Measurements from ENCODE around the gene HIPK4. TPM values are rescaled to one million over a fixed set of nuclear protein-coding genes. Genes with fewer than 3 reads are reported as not detected.

HIPK4 gene
- total RNA-seq, 1 donor from 2014 or later: not detected

DNA sequence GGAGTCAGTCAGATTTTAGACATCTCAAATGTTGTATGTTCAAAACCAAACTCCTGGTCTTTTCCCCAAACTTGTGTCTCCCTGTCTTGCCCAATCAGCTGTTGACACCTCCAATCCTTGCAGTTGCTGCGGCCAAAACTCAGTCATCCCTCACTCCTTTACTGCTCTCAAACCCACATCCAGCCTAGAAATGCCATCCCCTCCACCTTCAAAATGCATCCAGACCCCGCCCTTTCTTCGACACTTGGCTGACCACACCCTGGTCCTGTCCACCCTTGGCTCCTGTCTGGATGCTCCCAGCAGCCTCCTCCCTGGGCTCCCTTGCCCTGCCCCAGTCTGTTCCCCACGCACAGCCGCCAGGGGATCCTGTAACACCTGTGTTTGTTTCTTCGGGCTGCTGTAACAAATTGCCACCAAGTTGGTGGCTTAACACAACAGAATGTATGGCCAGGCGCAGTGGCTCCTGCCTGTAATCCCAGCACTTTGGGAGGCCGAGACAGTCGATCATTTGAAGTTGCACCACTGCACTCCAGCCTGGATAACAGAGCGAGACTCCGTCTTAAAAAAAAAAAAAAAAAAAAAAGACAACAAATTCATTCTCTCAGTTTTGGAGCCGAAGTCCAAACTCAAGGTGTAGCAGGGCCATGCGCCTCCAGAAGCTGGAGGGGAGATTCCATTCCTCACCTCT is 29.8 kb downstream of the HIPK4 start:
- H3K27me3 Mint-ChIP-seq: no peaks in the 10 kb centered on the region
- H3K4me3 Mint-ChIP-seq (ENCODE audit: low read depth): no peak overlapping the region

GRCh38 chr19:40358773-40359172 is 31.2 kb downstream of the HIPK4 start:
- TF ChIP-seq CTCF (IDR thresholded peaks at IDR 0.05; ENCODE audit: unreplicated experiment): no peak
- no peak for DNase-seq (ENCODE audit: low spot score, unreplicated experiment)
- Mint-ChIP-seq H3K9me3 (ENCODE audit: low read depth) (no peaks in the 10 kb centered on the region), H3K27me3 (no peaks in the 10 kb centered on the region), H3K36me3 (ENCODE audit: insufficient read depth) (peaks cover 4% of the 10 kb centered on the region), H3K4me1 (ENCODE audit: low read depth) (no peaks in the 10 kb centered on the region), H3K4me3 (ENCODE audit: low read depth) (no peak overlapping the region), H3K27ac (no peak overlapping the region)

More for the DNA sequence above, 29.8 kb downstream of the HIPK4 start:
- Mint-ChIP-seq H3K36me3 (ENCODE audit: insufficient read depth) (peaks cover 4% of the 10 kb centered on the region), H3K9me3 (ENCODE audit: low read depth) (no peaks in the 10 kb centered on the region), H3K27ac (no peak overlapping the region), H3K4me1 (ENCODE audit: low read depth) (no peaks in the 10 kb centered on the region)
- no peak for TF ChIP-seq CTCF (IDR thresholded peaks at IDR 0.05; ENCODE audit: unreplicated experiment)
- no peak for DNase-seq (ENCODE audit: low spot score, unreplicated experiment)

- Mint-ChIP-seq H3K4me1 (ENCODE audit: low read depth) (no peaks in the 10 kb centered on the region), H3K4me3 (ENCODE audit: low read depth) (no peak overlapping the region)
- TF ChIP-seq CTCF (IDR thresholded peaks at IDR 0.05; ENCODE audit: unreplicated experiment): no peak
These were observed 32.3 kb downstream of the HIPK4 start for GRCh38 chr19:40357640-40358039.

DNA sequence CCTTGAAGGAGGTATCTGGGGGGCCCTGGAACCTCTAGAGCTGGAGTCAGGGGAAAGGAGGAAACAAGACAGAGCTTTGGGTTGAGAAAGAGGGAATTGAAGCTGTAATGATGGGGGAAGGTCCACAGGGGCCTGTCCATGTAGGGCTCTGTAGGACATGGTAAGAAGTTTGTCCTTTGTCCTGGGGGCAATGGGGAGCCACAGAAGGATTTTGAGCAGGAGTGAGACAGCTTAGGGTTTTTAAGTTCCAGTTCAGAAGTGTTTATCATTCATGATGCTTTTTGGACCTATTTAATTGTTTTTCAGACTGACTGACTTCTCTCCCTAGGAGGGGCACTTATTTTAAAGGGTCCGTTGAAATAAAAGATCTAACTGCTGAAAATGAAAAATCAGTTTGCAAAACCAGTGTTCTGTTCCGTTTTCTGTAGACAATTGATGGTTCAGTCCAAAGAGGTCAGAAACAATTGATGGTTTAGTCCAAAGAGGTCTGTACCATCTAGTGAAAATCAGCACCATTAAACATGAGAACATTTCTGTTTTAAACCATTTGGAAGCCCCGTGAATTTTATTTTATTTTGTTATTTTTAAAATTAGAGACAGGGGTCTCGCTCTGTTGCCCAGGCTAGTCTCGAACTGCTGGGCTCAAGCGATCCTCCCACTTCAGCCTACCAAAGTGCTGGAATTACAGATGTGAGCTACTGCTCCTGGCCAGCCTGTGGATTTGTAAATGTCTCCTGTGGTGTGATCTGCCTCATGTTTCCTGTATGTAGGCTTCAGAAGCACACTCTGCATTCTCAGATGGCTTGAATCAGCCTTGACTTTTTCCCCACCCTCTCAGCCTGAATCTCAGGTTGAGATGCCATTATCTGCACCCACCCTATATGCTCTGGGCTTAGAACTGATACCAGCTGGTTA is 33.0 kb downstream of the HIPK4 start:
- DNase-seq (ENCODE audit: low spot score, unreplicated experiment): no peak
- Mint-ChIP-seq H3K36me3 (ENCODE audit: insufficient read depth) (peaks cover 4% of the 10 kb centered on the region), H3K4me1 (ENCODE audit: low read depth) (no peaks in the 10 kb centered on the region), H3K4me3 (ENCODE audit: low read depth) (no peak overlapping the region), H3K9me3 (ENCODE audit: low read depth) (no peaks in the 10 kb centered on the region), H3K27ac (no peak overlapping the region), H3K27me3 (no peaks in the 10 kb centered on the region)
- TF ChIP-seq CTCF (IDR thresholded peaks at IDR 0.05; ENCODE audit: unreplicated experiment): no peak

More at GRCh38 chr19:40357640-40358039, 32.3 kb downstream of the HIPK4 start:
- no peak overlapping the region for H3K27ac Mint-ChIP-seq
- H3K9me3 Mint-ChIP-seq (ENCODE audit: low read depth): no peaks in the 10 kb centered on the region
- no peak for DNase-seq (ENCODE audit: low spot score, unreplicated experiment)
- H3K27me3 Mint-ChIP-seq: no peaks in the 10 kb centered on the region
- H3K36me3 Mint-ChIP-seq (ENCODE audit: insufficient read depth): peaks cover 4% of the 10 kb centered on the region

DNA sequence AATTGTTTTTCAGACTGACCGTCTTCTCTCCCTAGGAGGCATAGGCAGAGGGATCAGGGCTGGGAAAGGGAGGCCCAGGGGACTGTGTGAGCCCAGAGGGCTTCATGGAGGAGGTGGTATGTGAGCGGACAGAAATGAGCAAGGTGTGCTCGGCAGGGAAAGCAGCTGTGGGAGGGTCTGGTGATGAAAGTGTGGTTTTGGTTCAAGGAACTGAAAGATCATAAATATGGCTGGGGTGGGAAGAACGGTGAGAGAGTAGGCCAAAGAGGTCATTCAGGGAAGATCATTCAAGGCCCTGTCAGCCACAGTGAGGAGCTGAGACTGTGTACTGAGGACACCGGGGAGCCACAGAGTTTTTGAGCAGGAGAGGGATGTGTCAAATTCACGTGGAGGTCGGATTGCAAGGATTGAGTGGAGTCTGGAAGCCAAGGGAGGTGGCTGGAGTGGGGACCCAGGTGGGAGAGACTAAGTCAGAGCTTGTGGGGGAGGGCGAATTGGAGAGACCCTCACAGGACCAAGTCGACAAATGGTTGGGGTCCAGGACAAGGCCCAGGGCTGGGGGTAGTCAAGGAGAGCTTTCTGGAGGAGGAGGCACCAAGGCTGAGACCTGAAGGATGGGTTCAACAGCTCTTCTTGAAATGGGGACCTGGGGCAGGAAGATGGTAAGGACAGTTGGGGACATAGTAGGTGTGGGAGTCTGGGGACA is 33.9 kb downstream of the HIPK4 start:
- Mint-ChIP-seq H3K36me3 (ENCODE audit: insufficient read depth) (peaks cover 4% of the 10 kb centered on the region), H3K27me3 (no peaks in the 10 kb centered on the region), H3K4me1 (ENCODE audit: low read depth) (no peaks in the 10 kb centered on the region), H3K27ac (no peak overlapping the region), H3K4me3 (ENCODE audit: low read depth) (no peak overlapping the region), H3K9me3 (ENCODE audit: low read depth) (no peaks in the 10 kb centered on the region)
- no peak for DNase-seq (ENCODE audit: low spot score, unreplicated experiment)
- no peak for TF ChIP-seq CTCF (IDR thresholded peaks at IDR 0.05; ENCODE audit: unreplicated experiment)
